ENCODE results near the gene TADA3.
A peak's percentile ranks its signal among the peaks of the same experiment; 100 is the strongest.
"Not testable (repeated sequence)": the region's sequence is repeated elsewhere in the genome, so short reads cannot be mapped to it uniquely, and the experiment has no call there.

Gene TADA3

DNA sequence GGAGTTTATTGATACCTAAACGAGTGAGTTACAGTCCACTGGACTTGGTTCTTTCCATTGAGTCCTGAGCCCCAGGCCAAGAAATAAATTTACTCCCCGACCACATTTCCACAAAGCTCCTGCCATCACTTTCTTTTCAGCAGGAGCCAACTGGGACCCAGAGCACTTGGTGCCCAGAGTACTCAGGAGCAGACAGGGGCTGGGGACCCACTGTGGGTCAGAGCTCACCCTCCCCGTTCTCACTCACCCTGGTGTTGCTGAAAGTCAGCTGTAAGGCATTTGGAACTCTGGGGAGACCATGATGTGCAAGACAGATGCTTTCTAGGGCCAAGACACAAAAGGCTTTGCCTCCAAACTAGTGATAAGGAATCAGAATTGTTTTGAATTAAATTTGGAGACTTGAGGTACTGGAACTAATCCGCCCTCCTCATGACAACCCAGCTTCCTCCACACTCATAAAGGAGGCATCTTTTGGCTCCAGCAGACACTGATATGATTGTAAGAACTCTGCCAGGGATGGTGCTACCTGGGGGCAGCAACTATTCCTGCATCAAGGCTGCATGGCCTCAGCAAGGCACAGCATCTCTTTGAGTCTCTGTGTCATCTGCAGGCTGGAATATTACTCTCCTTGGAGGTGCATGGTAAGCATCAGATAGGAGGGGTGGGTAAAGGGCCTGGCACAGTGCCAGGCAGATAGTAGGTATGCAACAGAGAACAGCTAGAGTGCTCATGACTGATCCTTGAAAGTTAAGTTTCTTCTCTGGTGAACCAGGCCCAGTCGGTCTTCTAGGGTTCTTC is 15.2 kb downstream of the TADA3 start:
- TF ChIP-seq, protein P1, sequence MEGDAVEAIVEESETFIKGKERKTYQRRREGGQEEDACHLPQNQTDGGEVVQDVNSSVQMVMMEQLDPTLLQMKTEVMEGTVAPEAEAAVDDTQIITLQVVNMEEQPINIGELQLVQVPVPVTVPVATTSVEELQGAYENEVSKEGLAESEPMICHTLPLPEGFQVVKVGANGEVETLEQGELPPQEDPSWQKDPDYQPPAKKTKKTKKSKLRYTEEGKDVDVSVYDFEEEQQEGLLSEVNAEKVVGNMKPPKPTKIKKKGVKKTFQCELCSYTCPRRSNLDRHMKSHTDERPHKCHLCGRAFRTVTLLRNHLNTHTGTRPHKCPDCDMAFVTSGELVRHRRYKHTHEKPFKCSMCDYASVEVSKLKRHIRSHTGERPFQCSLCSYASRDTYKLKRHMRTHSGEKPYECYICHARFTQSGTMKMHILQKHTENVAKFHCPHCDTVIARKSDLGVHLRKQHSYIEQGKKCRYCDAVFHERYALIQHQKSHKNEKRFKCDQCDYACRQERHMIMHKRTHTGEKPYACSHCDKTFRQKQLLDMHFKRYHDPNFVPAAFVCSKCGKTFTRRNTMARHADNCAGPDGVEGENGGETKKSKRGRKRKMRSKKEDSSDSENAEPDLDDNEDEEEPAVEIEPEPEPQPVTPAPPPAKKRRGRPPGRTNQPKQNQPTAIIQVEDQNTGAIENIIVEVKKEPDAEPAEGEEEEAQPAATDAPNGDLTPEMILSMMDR (IDR thresholded peaks at IDR 0.05): no peak
- Mint-ChIP-seq H3K9me3 (no peaks in the 10 kb centered on the region), H3K4me3 (no peak overlapping the region), H3K27ac (no peak overlapping the region), H3K36me3 (ENCODE audit: low read depth) (peaks cover 13% of the 10 kb centered on the region), H3K4me1 (peaks cover 9% of the 10 kb centered on the region), H3K27me3 (ENCODE audit: low read depth, poor library complexity) (peaks cover 6% of the 10 kb centered on the region)
- no peak for DNase-seq

- H3K9me3 Mint-ChIP-seq; H3K36me3 Mint-ChIP-seq (ENCODE audit: low read depth); DNase-seq; H3K27ac Mint-ChIP-seq: not testable (repeated sequence)
- Mint-ChIP-seq H3K4me1 (peaks cover 13% of the 10 kb centered on the region), H3K27me3 (ENCODE audit: low read depth, poor library complexity) (peaks cover 24% of the 10 kb centered on the region), H3K4me3 (peak overlapping the region; percentile 77)
Observed at GRCh38 chr3:9771007-9771406, 21.3 kb downstream of the TADA3 start.

GRCh38 chr3:9770276-9770812 is 21.9 kb downstream of the TADA3 start:
- Mint-ChIP-seq H3K36me3 (ENCODE audit: low read depth) (no peaks in the 10 kb centered on the region), H3K27me3 (ENCODE audit: low read depth, poor library complexity) (peaks cover 24% of the 10 kb centered on the region), H3K4me3 (peak overlapping the region; percentile 73), H3K9me3 (no peaks in the 10 kb centered on the region), H3K27ac (no peak overlapping the region), H3K4me1 (peaks cover 17% of the 10 kb centered on the region)
- TF ChIP-seq, protein P1 (IDR thresholded peaks at IDR 0.05): no peak
- no peak for DNase-seq

DNA sequence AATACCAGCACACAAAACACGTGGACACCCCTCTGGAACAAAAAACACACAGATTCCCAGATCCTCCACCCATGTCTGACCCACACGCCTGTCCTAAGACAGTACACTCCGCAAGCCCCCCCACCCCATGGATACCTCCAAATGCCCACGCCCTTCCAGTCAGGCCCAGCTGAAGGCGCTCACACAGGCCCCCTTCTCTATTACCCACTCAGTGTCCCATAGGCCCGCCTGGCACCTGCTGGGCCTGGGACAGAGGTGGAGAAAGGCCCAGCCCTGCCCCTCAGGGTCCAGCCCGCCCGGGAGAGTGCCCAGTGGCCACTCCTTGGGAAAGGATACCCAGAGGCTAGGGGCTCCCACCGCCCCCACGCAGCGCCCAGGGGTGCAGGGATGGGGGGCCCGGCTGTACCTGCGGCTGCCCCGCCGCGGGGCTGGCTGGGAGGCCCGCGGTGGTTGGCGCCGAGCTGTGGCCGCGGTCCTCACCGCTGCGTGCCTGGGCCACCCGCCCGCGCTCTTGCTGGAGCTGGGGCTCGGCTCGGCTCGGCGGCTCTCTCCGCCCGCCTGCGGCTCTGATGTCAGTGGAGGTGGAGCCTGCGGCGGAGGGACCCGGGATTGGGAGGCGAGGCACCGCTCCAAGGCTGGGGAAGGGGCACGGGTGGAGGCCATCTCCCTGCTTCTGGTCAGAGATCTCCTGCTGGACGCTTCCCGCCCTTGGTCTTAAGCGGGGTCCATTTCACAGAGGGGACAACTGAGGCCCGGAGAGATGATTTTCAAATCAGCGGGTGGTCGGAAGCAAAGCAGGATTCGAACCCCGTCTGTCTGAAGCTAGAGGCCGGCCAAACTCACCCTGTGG is 22.6 kb downstream of the TADA3 start, which contains the start of gene CAMK1:
TSS of gene CAMK1 (minus strand) at position 522 of the 850 bp plus-strand sequence. CDS start 2,198 bp downstream, outside the sequence.
- TF ChIP-seq, protein P1 (IDR thresholded peaks at IDR 0.05): no peak
- Mint-ChIP-seq H3K36me3 (ENCODE audit: low read depth) (peaks cover 5% of the 10 kb centered on the region), H3K27me3 (ENCODE audit: low read depth, poor library complexity) (peaks cover 24% of the 10 kb centered on the region), H3K27ac (no peak within 1 kb of the TSS), H3K4me3 (peak within 1 kb of the TSS; percentile 79), H3K9me3 (no peaks in the 10 kb centered on the region), H3K4me1 (peaks cover 17% of the 10 kb centered on the region)
- peak; percentile 82 for DNase-seq

GRCh38 chr3:9769012-9769411 is 23.3 kb downstream of the TADA3 start:
- Mint-ChIP-seq H3K4me3 (peak overlapping the region; percentile 79), H3K27ac (no peak overlapping the region), H3K36me3 (ENCODE audit: low read depth) (peaks cover 5% of the 10 kb centered on the region), H3K9me3 (no peaks in the 10 kb centered on the region), H3K4me1 (peaks cover 17% of the 10 kb centered on the region), H3K27me3 (ENCODE audit: low read depth, poor library complexity) (peaks cover 24% of the 10 kb centered on the region)
- TF ChIP-seq, protein P1 (IDR thresholded peaks at IDR 0.05): no peak
- no peak for DNase-seq
